Omental fat pad (tissue), 4 donors: ENCODE data around the gene RPS5. TPM values are rescaled to one million over a fixed set of nuclear protein-coding genes. Genes with fewer than 3 reads are reported as not detected.

Experiments used
- ATAC-seq: fragments of 150-250 bp; one replicate; pipeline ENCODE4 v1.9.1; 2016; ENCODE audit warnings: mild to moderate bottlenecking, moderate library complexity; ENCODE audit not compliant: low FRiP score
- DNase-seq: peaks from one replicate; pipeline ENCODE4 v3.0.0-alpha.2; 2019; ENCODE audit warnings: low spot score
- CTCF ChIP-seq, 3 donors: fragments of 450-650 bp; IDR thresholded peaks; one replicate each; pipeline ENCODE4 v1.5.1; 2016 to 2017; ENCODE audit warnings: antibody characterized with exemption in 3 of 3, mild to moderate bottlenecking in 3 of 3, moderate library complexity in 2 of 3
- total RNA-seq, 4 donors: library from RNA; depleted of rRNA; stranded (reverse); fragments of >200 nt; gene quantifications; one replicate each; pipeline ENCODE4 v1.1.0, GENCODE V29; 2016

Gene RPS5
- total RNA-seq, 4 donors from 2014 or later, result 1,379 to 1,993 (median 1,504) TPM

- ATAC-seq, result no peak
- TF ChIP-seq CTCF (IDR thresholded peaks at IDR 0.05), result no peak
- DNase-seq, result no peak
These were observed 5.4 kb upstream of the RPS5 start for GRCh38 chr19:58381460-58382212.

DNA sequence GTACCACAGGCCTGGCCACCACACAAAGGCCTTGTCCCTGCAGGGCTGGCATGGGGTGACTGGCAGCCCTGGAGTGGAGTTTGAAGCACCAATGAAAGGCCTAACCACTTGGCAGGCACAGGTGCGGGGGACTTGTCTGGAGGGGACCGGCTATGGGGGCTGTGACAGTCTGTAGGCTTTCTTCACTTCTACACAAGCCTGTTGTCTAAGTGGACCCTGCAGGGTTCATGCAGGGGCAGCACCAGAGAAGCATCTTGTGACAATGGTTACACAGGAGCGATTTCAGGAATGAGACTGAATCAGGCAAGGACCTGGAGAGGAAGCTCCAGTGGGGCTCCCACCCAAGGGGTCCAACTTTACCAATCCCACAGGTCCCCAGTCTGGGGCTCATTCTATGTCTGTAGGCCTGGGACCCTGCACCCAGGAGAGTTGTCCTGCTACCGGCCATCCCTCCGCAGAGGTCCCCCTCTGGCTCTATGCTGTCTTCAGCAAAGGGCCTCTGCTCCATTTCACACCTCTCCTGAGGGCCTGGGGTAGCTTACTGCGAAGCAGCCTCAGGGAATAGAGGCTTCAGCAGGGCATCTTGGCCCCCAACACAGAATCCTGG, 4.0 kb upstream of the RPS5 start:
- DNase-seq, result no peak
- no peak for TF ChIP-seq CTCF (IDR thresholded peaks at IDR 0.05)
- no peak for ATAC-seq

DNA sequence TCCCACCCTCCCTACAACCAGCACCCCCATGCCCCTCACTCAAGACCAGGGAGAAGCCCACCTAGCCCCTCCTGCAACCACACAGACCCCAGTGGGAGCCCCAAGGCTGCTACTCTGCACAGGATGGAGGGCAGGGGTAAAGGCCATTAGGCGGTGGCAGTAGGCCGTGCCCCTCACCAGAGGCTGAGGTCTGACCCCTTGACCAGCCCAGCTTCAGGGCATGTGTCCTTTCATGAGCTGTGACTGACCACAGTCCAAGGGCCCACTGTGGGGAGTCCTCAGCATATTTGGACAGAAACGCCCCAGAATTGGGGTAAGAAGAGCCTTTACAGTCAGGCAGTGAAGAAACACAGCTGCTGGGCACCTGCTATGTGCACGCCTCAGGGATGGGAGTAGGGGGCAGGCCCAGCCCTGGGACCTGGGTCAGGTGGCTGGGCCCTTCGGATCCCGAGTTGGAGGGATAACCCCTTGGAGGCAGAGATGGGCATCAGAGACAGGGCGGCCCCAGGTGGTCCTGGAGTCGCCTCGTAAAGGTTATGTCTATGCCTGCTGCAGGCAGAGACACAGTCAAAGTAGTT, 1.7 kb upstream of the RPS5 start:
- ATAC-seq, result no peak
- no peak for TF ChIP-seq CTCF (IDR thresholded peaks at IDR 0.05)
- DNase-seq, result no peak

DNA sequence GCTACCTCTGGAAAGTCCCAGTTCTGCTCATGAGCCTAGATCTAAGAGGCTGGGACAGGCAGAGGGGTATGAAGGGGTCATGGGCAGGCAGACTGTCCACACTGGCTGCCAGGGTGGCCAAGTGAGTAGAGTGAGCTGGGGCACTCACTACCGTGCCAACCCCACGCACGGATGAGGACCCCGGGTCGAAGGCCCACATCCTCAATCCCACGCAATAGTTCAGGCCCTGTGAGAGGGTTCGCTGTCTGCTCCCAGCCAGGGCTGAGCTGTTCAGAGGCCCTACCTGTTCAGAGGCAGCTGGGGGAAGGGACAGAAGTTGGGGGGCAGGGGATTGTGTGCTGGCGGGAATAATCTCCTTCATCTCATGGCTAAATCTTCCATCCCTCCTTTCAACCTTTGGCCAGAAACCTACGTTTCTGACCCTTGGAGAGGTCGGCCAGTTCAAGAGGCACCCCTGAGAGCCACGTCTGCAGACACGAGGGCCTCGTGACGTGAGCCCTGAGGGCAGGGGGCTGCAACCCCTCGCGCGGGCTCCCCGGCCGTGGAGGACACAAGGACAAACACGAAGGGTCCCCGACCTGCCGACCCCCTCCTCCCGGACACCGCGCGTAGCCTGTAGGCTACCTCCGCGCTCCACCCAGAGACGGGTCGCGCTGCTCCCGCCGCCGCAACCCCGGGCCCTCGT, 1.0 kb upstream of the RPS5 start:
- peak; percentile 7 for ATAC-seq
- TF ChIP-seq CTCF (IDR thresholded peaks at IDR 0.05), result no peak
- DNase-seq, result no peak

DNA sequence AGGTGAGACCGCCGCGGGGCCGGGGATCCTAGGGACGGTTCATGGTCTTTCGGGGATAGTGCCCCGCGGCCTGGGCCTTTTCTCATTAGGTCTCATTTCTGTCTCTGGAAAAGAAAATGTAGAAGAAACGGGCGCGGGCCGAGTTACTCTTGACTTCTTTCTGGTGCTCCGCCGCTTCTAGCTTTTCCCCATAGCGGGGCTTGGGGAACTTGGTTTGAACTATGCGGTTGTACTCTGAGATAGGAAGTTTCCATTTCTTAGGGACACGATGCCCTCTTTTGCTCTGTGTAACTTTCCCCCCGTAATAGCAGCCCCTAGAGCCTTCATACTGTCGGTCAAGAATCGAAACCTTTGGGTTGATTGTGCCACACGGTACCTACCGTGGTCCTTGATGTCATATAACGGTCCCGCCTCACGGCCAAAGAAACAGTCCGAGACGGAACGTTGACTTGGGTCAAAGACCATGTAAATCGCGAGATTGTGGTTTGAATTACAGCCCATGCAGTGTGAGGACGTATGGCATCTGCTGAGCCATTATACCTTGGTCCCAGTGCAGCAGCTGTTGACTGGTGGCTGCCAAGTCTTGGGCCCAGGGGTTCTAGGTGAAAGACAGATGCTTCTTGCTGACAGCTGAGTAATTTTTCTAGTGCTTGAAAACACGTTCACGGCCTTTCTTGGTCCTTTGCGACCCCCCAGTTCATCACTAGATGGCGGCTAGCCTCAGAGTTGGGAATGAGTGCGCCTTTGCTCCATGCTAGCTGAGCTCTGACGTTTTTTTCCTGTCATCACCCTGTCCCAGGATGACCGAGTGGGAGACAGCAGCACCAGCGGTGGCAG, 487 bp downstream of the RPS5 start:
- DNase-seq (no peak), ATAC-seq (no peak)
- no peak for TF ChIP-seq CTCF (IDR thresholded peaks at IDR 0.05)

- DNase-seq (no peak), ATAC-seq (no peak)
- TF ChIP-seq CTCF (IDR thresholded peaks at IDR 0.05), result no peak
These were observed 1.1 kb downstream of the RPS5 start for GRCh38 chr19:58388175-58388526.
